ENCODE data around the gene USP2. TPM values are rescaled to one million over a fixed set of nuclear protein-coding genes. Genes with fewer than 3 reads are reported as not detected.

USP2 gene
- total and polyA plus RNA-seq, 2 donors (not counting 1 experiment from before 2014, with no cell fraction given), result 0.66 to 2.3 TPM

DNA sequence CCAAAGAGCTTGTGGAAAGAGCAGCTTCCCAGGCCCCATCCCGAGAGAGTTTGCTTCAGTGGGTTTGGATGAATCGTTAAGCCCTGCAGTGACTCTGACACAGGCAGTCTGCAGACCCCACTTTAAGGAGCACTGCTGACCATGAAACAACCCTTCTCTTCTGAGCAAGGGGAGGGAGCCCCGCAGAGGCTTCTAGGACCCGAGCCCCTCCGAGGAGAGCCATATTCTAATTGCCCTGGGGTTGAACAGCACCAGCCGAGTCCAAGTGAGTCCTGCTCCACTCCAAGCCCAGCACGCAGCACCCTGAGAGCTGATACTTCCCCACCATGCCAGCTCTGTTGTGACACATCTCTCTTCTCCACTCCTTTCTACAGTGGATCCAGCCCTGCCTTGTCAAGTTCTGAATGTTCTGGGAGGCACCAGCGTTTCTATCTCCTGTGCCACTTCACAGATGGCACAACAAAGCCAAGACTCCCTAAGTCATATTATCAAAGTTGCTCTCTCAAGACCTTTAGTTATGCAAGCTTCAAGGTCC lies 10.4 kb downstream of the USP2 start:
- H3K79me2 ChIP-seq (ENCODE audit: control insufficient read depth, insufficient read depth, low read length), result no peaks in the 10 kb centered on the region
- H3K4me3 ChIP-seq (replicated peaks in 1 of 4; ENCODE audit: control extremely low read depth in 1 of 4, insufficient read depth in 1 of 4, low read depth in 3 of 4, low read length in 4 of 4), result no peak overlapping the region
- H3K9ac ChIP-seq (ENCODE audit: insufficient read depth, low read length), result no peak overlapping the region
- H3K9me3 ChIP-seq (ENCODE audit: control insufficient read depth, insufficient read depth, low read depth, low read length), result no peaks in the 10 kb centered on the region
- no peaks in the 10 kb centered on the region for H3K36me3 ChIP-seq (ENCODE audit: control insufficient read depth, insufficient read depth, low read length)
- no peak overlapping the region for H3K4me2 ChIP-seq (ENCODE audit: extremely low read depth, insufficient read depth, low read length)
- H2AFZ ChIP-seq (ENCODE audit: low read length), result no peak overlapping the region
- no peaks in the 10 kb centered on the region for H4K20me1 ChIP-seq (ENCODE audit: control insufficient read depth, extremely low read depth, insufficient read depth, low read length)
- peaks cover 34% of the 10 kb centered on the region for H3K4me1 ChIP-seq (ENCODE audit: control insufficient read depth, extremely low read depth, insufficient read depth, low read length)
- no peak overlapping the region for H3K27ac ChIP-seq (ENCODE audit: insufficient read depth, low read length)
- TF ChIP-seq CTCF (conservative IDR thresholded peaks at IDR 0.05 in 1 of 2, IDR thresholded peaks at IDR 0.05 in 1 of 2; ENCODE audit: low read depth in 1 of 2, low read length in 2 of 2) (no peak), EZH2 (IDR thresholded peaks at IDR 0.05; ENCODE audit: low read length, missing control alignments) (no peak)
- DNase-seq (ENCODE audit: low read depth in 2 of 2), result no peak
- H3K27me3 ChIP-seq (ENCODE audit: control insufficient read depth, insufficient read depth, low read length), result peaks cover 5% of the 10 kb centered on the region

DNA sequence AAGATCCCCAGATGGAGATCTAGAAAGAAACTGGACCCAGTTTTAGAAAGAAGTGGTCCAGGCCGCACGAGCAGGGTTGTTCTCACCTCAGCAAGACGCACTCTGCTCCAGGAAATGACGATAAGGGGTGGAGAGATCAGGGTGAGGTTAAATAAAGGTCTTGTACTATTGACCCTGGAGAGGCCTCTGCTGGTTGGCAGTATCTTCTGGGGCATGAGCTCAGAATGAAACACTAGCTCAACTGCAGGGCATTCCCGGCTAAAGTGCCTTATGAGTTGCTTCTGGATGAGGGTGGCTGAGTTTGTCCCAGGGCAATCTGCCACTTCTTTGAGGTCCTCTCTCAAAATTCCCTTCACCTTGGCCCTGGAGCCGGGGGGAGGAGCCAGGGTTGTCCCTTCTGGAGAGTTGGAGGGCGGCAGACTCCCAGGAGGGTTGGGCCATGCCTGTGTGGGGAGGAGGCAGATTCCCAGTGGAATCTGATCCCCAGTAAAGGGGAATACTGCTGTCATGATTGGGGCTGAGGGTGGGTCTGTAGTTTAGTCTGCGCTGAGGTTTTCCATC lies 10.9 kb downstream of the USP2 start:
- peaks cover 5% of the 10 kb centered on the region for H3K27me3 ChIP-seq (ENCODE audit: control insufficient read depth, insufficient read depth, low read length)
- no peaks in the 10 kb centered on the region for H4K20me1 ChIP-seq (ENCODE audit: control insufficient read depth, extremely low read depth, insufficient read depth, low read length)
- H3K9ac ChIP-seq (ENCODE audit: insufficient read depth, low read length), result no peak overlapping the region
- H2AFZ ChIP-seq (ENCODE audit: low read length), result no peak overlapping the region
- no peak overlapping the region for H3K4me2 ChIP-seq (ENCODE audit: extremely low read depth, insufficient read depth, low read length)
- H3K9me3 ChIP-seq (ENCODE audit: control insufficient read depth, insufficient read depth, low read depth, low read length), result no peaks in the 10 kb centered on the region
- DNase-seq (ENCODE audit: low read depth in 2 of 2), result no peak
- TF ChIP-seq EZH2 (IDR thresholded peaks at IDR 0.05; ENCODE audit: low read length, missing control alignments) (no peak), CTCF (conservative IDR thresholded peaks at IDR 0.05 in 1 of 2, IDR thresholded peaks at IDR 0.05 in 1 of 2; ENCODE audit: low read depth in 1 of 2, low read length in 2 of 2) (no peak)
- H3K36me3 ChIP-seq (ENCODE audit: control insufficient read depth, insufficient read depth, low read length), result no peaks in the 10 kb centered on the region
- H3K4me1 ChIP-seq (ENCODE audit: control insufficient read depth, extremely low read depth, insufficient read depth, low read length), result peaks cover 29% of the 10 kb centered on the region
- H3K27ac ChIP-seq (ENCODE audit: insufficient read depth, low read length), result no peak overlapping the region
- no peaks in the 10 kb centered on the region for H3K79me2 ChIP-seq (ENCODE audit: control insufficient read depth, insufficient read depth, low read length)
- H3K4me3 ChIP-seq (replicated peaks in 1 of 4; ENCODE audit: control extremely low read depth in 1 of 4, insufficient read depth in 1 of 4, low read depth in 3 of 4, low read length in 4 of 4), result no peak overlapping the region

DNA sequence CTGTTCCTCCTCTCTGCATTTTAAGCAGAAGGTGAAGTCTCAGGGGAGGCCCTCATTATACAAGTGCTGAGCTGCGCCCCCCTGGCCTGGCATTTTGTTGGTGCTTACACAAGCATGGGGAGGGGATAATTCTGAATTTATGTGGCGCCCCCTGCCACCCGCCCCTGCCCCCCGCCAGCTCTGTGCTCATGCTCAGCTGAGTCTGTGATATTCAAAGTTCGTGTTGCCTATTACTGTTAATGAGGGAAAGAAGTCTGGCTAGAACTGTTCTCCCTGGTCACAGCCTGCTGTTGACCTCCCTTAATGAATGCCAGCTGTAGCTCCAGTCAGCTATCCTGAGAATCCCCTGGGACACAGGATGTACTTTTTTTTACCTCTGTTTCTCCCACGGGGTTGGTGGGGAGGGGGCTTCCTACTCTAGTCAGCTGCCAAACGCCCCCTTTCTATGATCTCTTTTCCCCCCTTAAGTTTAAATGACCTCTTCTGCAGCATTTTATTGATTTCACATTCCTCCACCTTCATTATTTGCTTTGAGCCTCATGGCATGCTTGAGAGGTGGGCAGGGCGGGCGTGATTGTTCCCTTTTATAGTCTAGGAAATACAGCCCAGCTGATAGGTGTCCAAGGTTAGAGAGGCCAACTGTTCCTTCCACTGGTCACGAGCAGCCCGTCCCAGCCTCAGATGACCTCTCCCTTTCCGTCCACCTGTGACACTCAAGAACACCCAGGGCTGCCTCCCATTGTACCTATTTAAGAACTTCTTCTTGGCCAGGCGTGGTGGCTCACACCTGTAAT lies 12.2 kb downstream of the USP2 start:
- H3K36me3 ChIP-seq (ENCODE audit: control insufficient read depth, insufficient read depth, low read length), result no peaks in the 10 kb centered on the region
- no peak overlapping the region for H3K27ac ChIP-seq (ENCODE audit: insufficient read depth, low read length)
- H3K79me2 ChIP-seq (ENCODE audit: control insufficient read depth, insufficient read depth, low read length), result no peaks in the 10 kb centered on the region
- H3K27me3 ChIP-seq (ENCODE audit: control insufficient read depth, insufficient read depth, low read length), result peaks cover 8% of the 10 kb centered on the region
- H4K20me1 ChIP-seq (ENCODE audit: control insufficient read depth, extremely low read depth, insufficient read depth, low read length), result no peaks in the 10 kb centered on the region
- peaks cover 23% of the 10 kb centered on the region for H3K4me1 ChIP-seq (ENCODE audit: control insufficient read depth, extremely low read depth, insufficient read depth, low read length)
- no peak overlapping the region for H2AFZ ChIP-seq (ENCODE audit: low read length)
- no peak overlapping the region for H3K4me3 ChIP-seq (replicated peaks in 1 of 4; ENCODE audit: control extremely low read depth in 1 of 4, insufficient read depth in 1 of 4, low read depth in 3 of 4, low read length in 4 of 4)
- TF ChIP-seq EZH2 (IDR thresholded peaks at IDR 0.05; ENCODE audit: low read length, missing control alignments) (no peak), CTCF (conservative IDR thresholded peaks at IDR 0.05 in 1 of 2, IDR thresholded peaks at IDR 0.05 in 1 of 2; ENCODE audit: low read depth in 1 of 2, low read length in 2 of 2) (no peak)
- DNase-seq (ENCODE audit: low read depth in 2 of 2), result no peak
- no peak overlapping the region for H3K9ac ChIP-seq (ENCODE audit: insufficient read depth, low read length)
- no peak overlapping the region for H3K4me2 ChIP-seq (ENCODE audit: extremely low read depth, insufficient read depth, low read length)
- H3K9me3 ChIP-seq (ENCODE audit: control insufficient read depth, insufficient read depth, low read depth, low read length), result no peaks in the 10 kb centered on the region
